DND-41 (cell line): ENCODE measurements around the gene POU3F1.

Experiments
- ATAC-seq: fragments of 200-7000 bp; cut with Tn5 transposase; 3 replicates; pipeline ENCODE4 v1.9.1; 2021; ENCODE audit warnings: low read depth; ENCODE audit not compliant: insufficient read depth
- DNase-seq: peaks from one replicate; pipeline ENCODE4 v3.0.0-alpha.2; 2020
- H2AFZ ChIP-seq: 2 replicates; pipeline ENCODE4 v1.6.0; 2012; ENCODE audit warnings: low read depth, low read length
- H3K27ac ChIP-seq: 2 replicates; pipeline ENCODE4 v1.5.1; 2012; ENCODE audit warnings: low read length, inconsistent platforms
- H3K27me3 ChIP-seq: fragments of 200-600 bp; sonication (generic); 2 replicates; pipeline ENCODE4 v1.6.0; 2012; ENCODE audit warnings: low read length, mild to moderate bottlenecking, inconsistent platforms; ENCODE audit not compliant: insufficient read depth, poor library complexity
- H3K36me3 ChIP-seq: 2 replicates; pipeline ENCODE4 v1.5.1; 2012; ENCODE audit warnings: low read length, inconsistent platforms; ENCODE audit not compliant: insufficient read depth
- H3K4me1 ChIP-seq: 2 replicates; pipeline ENCODE4 v1.5.1; 2012; ENCODE audit warnings: mild to moderate bottlenecking, low read length; ENCODE audit not compliant: insufficient read depth
- H3K4me2 ChIP-seq: 2 replicates; pipeline ENCODE4 v1.6.0; 2012; ENCODE audit warnings: mild to moderate bottlenecking, moderate library complexity, low read length, inconsistent platforms; ENCODE audit not compliant: insufficient read depth
- H3K4me3 ChIP-seq, 2 experiments: fragments of 200-600 bp in 1 of 2; shearing (Covaris generic) in 1 of 2; 2 replicates each; pipeline ENCODE4 v1.5.1; 2012 to 2016; ENCODE audit warnings: inconsistent platforms in 2 of 2, low read length in 2 of 2, mild to moderate bottlenecking in 2 of 2, low read depth in 1 of 2, moderate library complexity in 1 of 2
- H3K79me2 ChIP-seq: 2 replicates; pipeline ENCODE4 v1.6.0; 2012; ENCODE audit warnings: low read length, inconsistent platforms; ENCODE audit not compliant: insufficient read depth
- H3K9ac ChIP-seq: 2 replicates; pipeline ENCODE4 v1.6.0; 2012; ENCODE audit warnings: low read depth, mild to moderate bottlenecking, inconsistent platforms, low read length, moderate library complexity
- H3K9me3 ChIP-seq: 2 replicates; pipeline ENCODE4 v1.5.1; 2012; ENCODE audit warnings: low read length, moderate library complexity, mild to moderate bottlenecking, inconsistent platforms; ENCODE audit not compliant: insufficient read depth, severe bottlenecking
- H4K20me1 ChIP-seq: 2 replicates; pipeline ENCODE4 v1.6.0; 2012; ENCODE audit warnings: low read length; ENCODE audit not compliant: insufficient read depth
- CTCF ChIP-seq: IDR thresholded peaks from 2 replicates; pipeline ENCODE4 v1.5.1; 2012; ENCODE audit warnings: borderline replicate concordance, low read length, moderate library complexity, mild to moderate bottlenecking; ENCODE audit not compliant: poor library complexity, severe bottlenecking; ENCODE audit errors: extremely low read depth
- EZH2 ChIP-seq: IDR thresholded peaks from 3 replicates; pipeline ENCODE4 v1.6.1; 2012; ENCODE audit warnings: borderline replicate concordance, low read depth, mild to moderate bottlenecking, moderate library complexity, low read length, inconsistent platforms; ENCODE audit not compliant: severe bottlenecking

The POU3F1 gene

GRCh38 chr1:38093569-38094520 is 47.3 kb upstream of the POU3F1 start:
- no peaks in the 10 kb centered on the region for H3K4me1 ChIP-seq
- H3K4me2 ChIP-seq, result no peak overlapping the region
- H2AFZ ChIP-seq, result no peak overlapping the region
- DNase-seq (no peak), ATAC-seq (no peak)
- H3K27ac ChIP-seq, result no peak overlapping the region
- TF ChIP-seq CTCF (no peak), EZH2 (no peak)
- 0 out of 2 replicates have a peak, but pooled peaks cover 3% of the 10 kb centered on the region for H4K20me1 ChIP-seq
- H3K79me2 ChIP-seq, result no peaks in the 10 kb centered on the region
- no peak overlapping the region for H3K9ac ChIP-seq
- no peak overlapping the region for H3K4me3 ChIP-seq
- peaks cover 6% of the 10 kb centered on the region for H3K27me3 ChIP-seq
- no peaks in the 10 kb centered on the region for H3K36me3 ChIP-seq
- no peaks in the 10 kb centered on the region for H3K9me3 ChIP-seq

GRCh38 chr1:38092256-38092655 is 45.7 kb upstream of the POU3F1 start:
- no peaks in the 10 kb centered on the region for H3K79me2 ChIP-seq
- no peak for ATAC-seq
- no peak for TF ChIP-seq CTCF
- TF ChIP-seq EZH2, result no peak
- H4K20me1 ChIP-seq, result 0 out of 2 replicates have a peak, but pooled peaks cover under 1% of the 10 kb centered on the region
- no peak for DNase-seq
- no peak overlapping the region for H3K27ac ChIP-seq
- no peak overlapping the region for H3K4me2 ChIP-seq
- H3K4me3 ChIP-seq, result no peak overlapping the region
- H3K36me3 ChIP-seq, result no peaks in the 10 kb centered on the region
- H3K27me3 ChIP-seq, result peaks cover 6% of the 10 kb centered on the region
- H3K9me3 ChIP-seq, result no peaks in the 10 kb centered on the region
- H3K4me1 ChIP-seq, result no peaks in the 10 kb centered on the region
- H3K9ac ChIP-seq, result no peak overlapping the region
- H2AFZ ChIP-seq, result no peak overlapping the region

GRCh38 chr1:38090796-38091195 is 44.2 kb upstream of the POU3F1 start:
- Histone ChIP-seq H3K27me3 (peaks cover 6% of the 10 kb centered on the region), H3K9me3 (no peaks in the 10 kb centered on the region), H3K4me2 (no peak overlapping the region), H3K27ac (no peak overlapping the region), H4K20me1 (no peaks in the 10 kb centered on the region), H3K9ac (no peak overlapping the region), H3K36me3 (no peaks in the 10 kb centered on the region), H3K4me3 (no peak overlapping the region), H2AFZ (no peak overlapping the region), H3K79me2 (no peaks in the 10 kb centered on the region), H3K4me1 (no peaks in the 10 kb centered on the region)
- no peak for TF ChIP-seq CTCF
- no peak for TF ChIP-seq EZH2
- DNase-seq (no peak), ATAC-seq (no peak)
